Lower leg skin (tissue), 4 donors: ENCODE measurements around the gene JARID2. TPM values are rescaled to one million over a fixed set of nuclear protein-coding genes. Genes with fewer than 3 reads are reported as not detected.

Experiments used
- DNase-seq, 2 donors: peaks; one replicate each; pipeline ENCODE4 v3.0.0-alpha.2; 2019; ENCODE audit warnings: low spot score in 2 of 2
- H3K4me3 ChIP-seq: fragments of 200-600 bp; sonication (generic); 2 replicates; pipeline ENCODE4 v1.5.1; 2017; ENCODE audit warnings: mild to moderate bottlenecking, low read depth; ENCODE audit not compliant: poor library complexity, severe bottlenecking
- CTCF ChIP-seq, 3 donors: fragments of 450-650 bp; IDR thresholded peaks; one replicate each; pipeline ENCODE4 v1.5.1; 2016; ENCODE audit warnings: antibody characterized with exemption in 3 of 3, mild to moderate bottlenecking in 3 of 3, moderate library complexity in 2 of 3
- POLR2A ChIP-seq, 2 donors: fragments of 450-650 bp; IDR thresholded peaks; one replicate each; pipeline ENCODE4 v1.6.1; 2016 to 2017; ENCODE audit warnings: antibody characterized with exemption in 2 of 2, mild to moderate bottlenecking in 1 of 2, moderate library complexity in 1 of 2
- WGBS, 2 donors: methylation state at CpG; one replicate each; pipeline ENCODE4 v1.1.5; 2018; 5-methylcytosine and 5-hydroxymethylcytosine counted together
- intact Hi-C: fragments of 100-400 bp; cut with DNase I; formaldehyde crosslinking; loops from one replicate; pipeline ENCODE4 v1.15.0; 2023; ENCODE audit warnings: low total_unique reads
- total RNA-seq, 4 donors: library from RNA; depleted of rRNA; stranded (reverse); fragments of >200 nt; gene quantifications; one replicate each; pipeline ENCODE4 v1.1.0, GENCODE V29; 2016

Gene JARID2
- total RNA-seq, 4 donors from 2014 or later, result 17.9 to 24.2 (median 21.6) TPM

- no peak for DNase-seq
- TF ChIP-seq CTCF (IDR thresholded peaks at IDR 0.05) (no peak), POLR2A (IDR thresholded peaks at IDR 0.05) (no peak)
- intact Hi-C loops, result no loop called here
- WGBS, 2 donors, result 88 to 95% methylated on average over 11 of the region's 11 CpGs
- no peak overlapping the region for H3K4me3 ChIP-seq
Observed at GRCh38 chr6:15405129-15406068, 159.5 kb downstream of the JARID2 start.

DNA sequence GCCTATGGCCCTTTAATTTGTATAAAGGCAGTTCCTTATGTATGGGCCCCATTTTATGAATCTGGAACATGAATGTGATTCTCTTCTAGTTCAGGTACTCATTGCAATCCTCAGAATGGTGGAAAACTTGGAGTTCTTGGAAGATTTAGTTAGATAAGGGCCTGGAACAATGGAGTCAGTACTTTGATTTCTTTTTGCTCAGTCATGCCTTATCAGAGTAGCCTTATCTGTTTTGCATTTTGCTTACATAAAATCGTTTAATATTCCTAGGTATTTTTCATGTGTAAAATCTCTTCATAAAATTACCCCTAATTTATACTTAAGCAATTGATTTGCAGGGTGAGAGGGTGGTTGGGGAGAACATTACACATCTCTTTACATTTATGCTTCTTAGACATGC is 160.6 kb downstream of the JARID2 start:
- WGBS, 2 donors, result 57 to 58% methylated on average over 1 of the region's 1 CpG
- TF ChIP-seq CTCF (IDR thresholded peaks at IDR 0.05) (no peak), POLR2A (IDR thresholded peaks at IDR 0.05) (no peak)
- no peak overlapping the region for H3K4me3 ChIP-seq
- intact Hi-C loops, result no loop called here
- DNase-seq, result no peak

DNA sequence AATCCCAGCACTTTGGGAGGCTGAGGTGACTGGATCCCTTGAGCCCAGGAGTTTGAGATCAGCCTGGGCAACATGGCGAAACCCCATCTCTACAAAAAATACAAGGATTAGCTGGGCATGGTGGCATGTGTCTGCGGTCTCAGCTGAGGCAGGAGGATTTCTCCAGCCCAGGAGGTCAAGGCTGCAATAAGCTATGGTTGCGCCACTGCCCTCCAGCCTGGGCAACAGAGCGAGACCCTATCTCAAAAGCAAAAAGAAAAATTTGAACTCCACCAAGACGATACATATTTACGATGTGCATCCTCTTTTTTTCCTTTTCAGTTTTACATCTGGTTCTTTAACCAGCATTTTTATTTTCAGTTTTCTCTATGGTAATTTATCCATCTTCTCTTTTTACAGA is 162.1 kb downstream of the JARID2 start:
- no peak overlapping the region for H3K4me3 ChIP-seq
- intact Hi-C loops, result no loop called here
- WGBS, 2 donors, result 93 to 96% methylated on average over 6 of the region's 6 CpGs
- no peak for DNase-seq
- TF ChIP-seq CTCF (IDR thresholded peaks at IDR 0.05), result no peak
- no peak for TF ChIP-seq POLR2A (IDR thresholded peaks at IDR 0.05)

GRCh38 chr6:15408758-15409157 is 162.9 kb downstream of the JARID2 start:
- intact Hi-C loops, result no loop called here
- 71 to 73% methylated on average over 3 of the region's 3 CpGs for WGBS, 2 donors
- DNase-seq, result no peak
- no peak for TF ChIP-seq CTCF (IDR thresholded peaks at IDR 0.05)
- TF ChIP-seq POLR2A (IDR thresholded peaks at IDR 0.05), result no peak
- H3K4me3 ChIP-seq, result no peak overlapping the region

DNA sequence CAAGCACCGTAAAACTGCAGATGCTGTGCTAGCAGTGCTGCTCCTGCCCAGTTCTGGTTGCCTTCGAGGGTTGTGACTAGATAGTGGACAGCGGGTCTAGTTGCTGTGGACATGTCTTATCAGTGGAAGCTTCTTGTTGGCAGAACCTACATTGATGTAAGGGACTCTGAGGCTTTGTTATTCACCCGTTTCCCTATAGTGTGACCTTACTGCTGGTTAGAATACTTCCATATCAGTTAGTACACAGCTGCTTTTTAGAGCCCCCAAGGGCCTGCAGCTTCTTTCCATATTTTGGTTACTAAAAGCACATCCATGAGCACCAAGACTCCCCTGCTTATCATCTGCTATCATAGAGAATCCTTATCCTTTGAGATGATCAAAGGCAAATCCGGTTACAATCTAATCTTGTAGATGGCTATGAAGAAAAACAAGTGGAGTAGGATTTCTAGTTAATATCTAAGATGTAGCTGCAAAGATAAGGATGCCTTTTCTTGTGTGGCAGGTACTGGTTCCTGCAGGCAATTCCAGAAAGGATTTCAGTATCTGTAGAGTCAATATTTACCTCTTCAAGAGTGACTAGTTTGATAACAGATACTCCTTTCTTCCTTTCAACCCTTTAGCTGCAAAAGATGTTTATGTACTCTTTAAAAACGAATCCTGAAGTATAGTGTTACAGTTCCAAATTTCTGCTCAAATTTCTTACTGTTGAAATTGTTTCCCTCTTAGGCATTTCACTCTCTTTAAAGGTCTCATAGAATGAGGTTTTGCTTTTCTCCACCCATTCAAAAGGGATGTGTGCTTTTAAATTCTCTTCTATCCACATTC is 163.6 kb downstream of the JARID2 start:
- intact Hi-C loops, result no loop called here
- WGBS, 2 donors, result 77 to 81% methylated on average over 6 of the region's 6 CpGs
- DNase-seq, result no peak
- TF ChIP-seq POLR2A (IDR thresholded peaks at IDR 0.05) (no peak), CTCF (IDR thresholded peaks at IDR 0.05) (no peak)
- no peak overlapping the region for H3K4me3 ChIP-seq
